HG02798 (cell line): ENCODE measurements around the gene PIK3AP1.
A peak's percentile ranks its signal among the peaks of the same experiment; 100 is the strongest.
"Not testable (repeated sequence)": the region's sequence is repeated elsewhere in the genome, so short reads cannot be mapped to it uniquely, and the experiment has no call there.

Experiments
- ATAC-seq: cut with Tn5 transposase; IDR thresholded peaks from one replicate; pipeline ENCODE4 v1.9.1; 2021; ENCODE audit warnings: mild to moderate bottlenecking; ENCODE audit not compliant: unreplicated experiment, poor library complexity

Gene PIK3AP1

GRCh38 chr10:96720422-96721206, at the start of gene PIK3AP1:
Gene PIK3AP1 (minus strand): TSS chr10:96720514. CDS start chr10:96720394, 120 bp downstream.
- ATAC-seq, result peak; percentile 80

GRCh38 chr10:96768136-96768535, 47.8 kb upstream of the PIK3AP1 start:
- ATAC-seq, result no peak

GRCh38 chr10:96767611-96768010, 47.3 kb upstream of the PIK3AP1 start:
- ATAC-seq, result no peak

- ATAC-seq, result peak; percentile 64
Observed at GRCh38 chr10:96765406-96766240, 45.3 kb upstream of the PIK3AP1 start.

GRCh38 chr10:96764425-96765060, 44.2 kb upstream of the PIK3AP1 start:
- no peak for ATAC-seq

- no peak for ATAC-seq
Observed at GRCh38 chr10:96758423-96758822, 38.1 kb upstream of the PIK3AP1 start.

- no peak for ATAC-seq
Observed at GRCh38 chr10:96756111-96756903, 36.0 kb upstream of the PIK3AP1 start.

GRCh38 chr10:96753956-96754355, 33.6 kb upstream of the PIK3AP1 start:
- no peak for ATAC-seq

GRCh38 chr10:96752375-96752774, 32.1 kb upstream of the PIK3AP1 start:
- no peak for ATAC-seq

- ATAC-seq, result not testable (repeated sequence)
Observed at GRCh38 chr10:96750316-96750715, 30.0 kb upstream of the PIK3AP1 start.

GRCh38 chr10:96747734-96748550, 27.6 kb upstream of the PIK3AP1 start:
- peak; percentile 92 for ATAC-seq

- ATAC-seq, result no peak
Observed at GRCh38 chr10:96746503-96746902, 26.2 kb upstream of the PIK3AP1 start.

- ATAC-seq, result no peak
Observed at GRCh38 chr10:96745950-96746349, 25.6 kb upstream of the PIK3AP1 start.

- ATAC-seq, result no peak
Observed at GRCh38 chr10:96743988-96744585, 23.8 kb upstream of the PIK3AP1 start.

GRCh38 chr10:96741557-96741956, 21.2 kb upstream of the PIK3AP1 start:
- not testable (repeated sequence) for ATAC-seq

- no peak for ATAC-seq
Observed at GRCh38 chr10:96740579-96741281, 20.4 kb upstream of the PIK3AP1 start.

- no peak for ATAC-seq
Observed at GRCh38 chr10:96740141-96740540, 19.8 kb upstream of the PIK3AP1 start.

GRCh38 chr10:96737307-96737902, 17.1 kb upstream of the PIK3AP1 start:
- ATAC-seq, result not testable (repeated sequence)
